CD4-positive, alpha-beta T cell (primary cell): Measurements from ENCODE around the gene WIZ. TPM values are rescaled to one million over a fixed set of nuclear protein-coding genes. Genes with fewer than 3 reads are reported as not detected.
A peak's percentile ranks its signal among the peaks of the same experiment; 100 is the strongest.

Experiments used
- ATAC-seq: fragments of 200-7000 bp; cut with Tn5 transposase; one replicate; pipeline ENCODE4 v1.10.0; 2022; ENCODE audit warnings: mild to moderate bottlenecking; ENCODE audit not compliant: poor library complexity
- CTCF ChIA-PET: fragments of 350-600 bp; sonication (Branson Sonifier 250); formaldehyde crosslinking; loops from one replicate; lab custom pipeline; 2021; ENCODE audit warnings: antibody characterized with exemption, inconsistent platforms; lab: Charles Lee
- POLR2A ChIA-PET: fragments of 350-600 bp; sonication (Branson Sonifier 250); formaldehyde crosslinking; loops from one replicate; lab custom pipeline; 2021; ENCODE audit warnings: antibody characterized with exemption, inconsistent platforms; lab: Charles Lee
- DNase-seq, 14 experiments: peaks; one replicate each; pipeline ENCODE4 v3.0.0-alpha.2; 2013 to 2020; ENCODE audit warnings: mixed read lengths in 2 of 14
- H3K27ac ChIP-seq, 2 donors: one replicate each; pipeline versions ENCODE4 v1.5.1 to v1.7.0; 2013; ENCODE audit warnings: low read length in 2 of 2, low read depth in 1 of 2, mild to moderate bottlenecking in 1 of 2
- H3K27me3 ChIP-seq, 2 experiments: 1 replicate in 1 of 2; 2 replicates in 1 of 2; pipeline versions ENCODE4 v1.6.1 to v1.7.0; 2013; ENCODE audit warnings: low read length in 2 of 2, control low read depth in 1 of 2, mild to moderate bottlenecking in 1 of 2, moderate library complexity in 1 of 2; ENCODE audit not compliant: insufficient read depth in 2 of 2, control insufficient read depth in 1 of 2
- H3K36me3 ChIP-seq: one replicate; pipeline ENCODE4 v1.6.1; 2013; ENCODE audit warnings: low read length, control low read depth; ENCODE audit not compliant: insufficient read depth
- H3K4me1 ChIP-seq: one replicate; pipeline ENCODE4 v1.6.1; 2013; ENCODE audit warnings: low read length, control low read depth; ENCODE audit not compliant: insufficient read depth
- H3K4me3 ChIP-seq: one replicate; pipeline ENCODE4 v1.5.1; 2013; ENCODE audit warnings: mild to moderate bottlenecking, low read length, moderate library complexity
- H3K9me3 ChIP-seq, 2 experiments: 1 replicate in 1 of 2; 2 replicates in 1 of 2; pipeline versions ENCODE4 v1.6.1 to v1.7.0; 2013; ENCODE audit warnings: low read length in 2 of 2, mild to moderate bottlenecking in 2 of 2, control low read depth in 1 of 2, moderate library complexity in 1 of 2; ENCODE audit not compliant: control insufficient read depth in 1 of 2, insufficient read depth in 1 of 2
- H3K27ac Mint-ChIP-seq: one replicate; pipeline ENCODE4 v1.8.0; 2020; ENCODE audit warnings: mixed read lengths
- H3K27me3 Mint-ChIP-seq: one replicate; pipeline ENCODE4 v1.8.0; 2021; ENCODE audit warnings: mixed read lengths
- H3K36me3 Mint-ChIP-seq: one replicate; pipeline ENCODE4 v1.8.0; 2021; ENCODE audit warnings: low read depth, mixed read lengths
- H3K4me1 Mint-ChIP-seq: one replicate; pipeline ENCODE4 v1.8.0; 2021; ENCODE audit warnings: low read depth, mixed read lengths
- H3K4me3 Mint-ChIP-seq: one replicate; pipeline ENCODE4 v1.8.0; 2020; ENCODE audit warnings: mild to moderate bottlenecking, mixed read lengths
- H3K9me3 Mint-ChIP-seq: one replicate; pipeline ENCODE4 v1.8.0; 2020; ENCODE audit warnings: mixed read lengths
- CTCF ChIP-seq: fragments of 200-600 bp; IDR thresholded peaks from one replicate; pipeline ENCODE4 v1.8.0; 2022; ENCODE audit warnings: antibody characterized with exemption, mild to moderate bottlenecking
- intact Hi-C, 2 experiments: fragments of 100-400 bp; cut with DNase I in 1 of 2; cut with micrococcal nuclease in 1 of 2; formaldehyde crosslinking; loops; one replicate each; pipeline versions ENCODE4 v1.15.1 to v1.9.0; 2023 to 2025; cut with DNase I, micrococcal nuclease
- total RNA-seq, 174 experiments: library from RNA in 2 of 174; stranded (reverse) in 2 of 174; gene quantifications; one replicate each; pipeline ENCODE4 v1.2.3 and lab custom pipeline; 2021 to 2026

Gene WIZ
- total RNA-seq, 2 experiments from 2014 or later: 12.9 to 14.3 TPM

- ChIA-PET CTCF (no interaction called here), POLR2A (no interaction called here)
- Mint-ChIP-seq H3K9me3 (no peaks in the 10 kb centered on the region), H3K27me3 (no peaks in the 10 kb centered on the region), H3K4me3 (no peak overlapping the region), H3K4me1 (no peaks in the 10 kb centered on the region), H3K27ac (no peak overlapping the region), H3K36me3 (no peaks in the 10 kb centered on the region)
- Histone ChIP-seq H3K36me3 (no peaks in the 10 kb centered on the region), H3K9me3 (no peaks in the 10 kb centered on the region), H3K27me3 (no peaks in the 10 kb centered on the region), H3K27ac (no peak overlapping the region), H3K4me1 (no peaks in the 10 kb centered on the region), H3K4me3 (no peak overlapping the region)
- no peak for ATAC-seq
- no peak for TF ChIP-seq CTCF
- peak in 1 of 14 experiments; percentile 13 for DNase-seq
- intact Hi-C loops: loop anchor here in 1 of 2 experiments (10.0 kb wide), 1 partner anchor 745 kb away; the partner anchor contains the start of gene FAM32A
These were observed 9.7 kb downstream of the WIZ start for GRCh38 chr19:15439821-15440641.

GRCh38 chr19:15439078-15439799, 10.5 kb downstream of the WIZ start:
- Histone ChIP-seq H3K27me3 (no peaks in the 10 kb centered on the region), H3K4me1 (no peaks in the 10 kb centered on the region), H3K27ac (no peak overlapping the region), H3K36me3 (no peaks in the 10 kb centered on the region), H3K4me3 (no peak overlapping the region), H3K9me3 (no peaks in the 10 kb centered on the region)
- CTCF ChIA-PET: no interaction called here
- H3K27me3 Mint-ChIP-seq: no peaks in the 10 kb centered on the region
- DNase-seq (no peak), ATAC-seq (no peak)
- no peaks in the 10 kb centered on the region for H3K9me3 Mint-ChIP-seq
- H3K27ac Mint-ChIP-seq: no peak overlapping the region
- H3K4me1 Mint-ChIP-seq: no peaks in the 10 kb centered on the region
- POLR2A ChIA-PET: no interaction called here
- H3K36me3 Mint-ChIP-seq: no peaks in the 10 kb centered on the region
- H3K4me3 Mint-ChIP-seq: no peak overlapping the region
- TF ChIP-seq CTCF: no peak
- intact Hi-C loops: no loop called here

GRCh38 chr19:15438577-15438976, 11.2 kb downstream of the WIZ start:
- intact Hi-C loops: no loop called here
- H3K27me3 Mint-ChIP-seq: no peaks in the 10 kb centered on the region
- no peak overlapping the region for H3K27ac ChIP-seq
- ATAC-seq (no peak), DNase-seq (no peak)
- no peaks in the 10 kb centered on the region for H3K9me3 ChIP-seq
- no peak overlapping the region for H3K4me3 ChIP-seq
- no peaks in the 10 kb centered on the region for H3K9me3 Mint-ChIP-seq
- TF ChIP-seq CTCF: no peak
- ChIA-PET CTCF (no interaction called here), POLR2A (no interaction called here)
- no peaks in the 10 kb centered on the region for H3K36me3 Mint-ChIP-seq
- no peak overlapping the region for H3K27ac Mint-ChIP-seq
- H3K4me3 Mint-ChIP-seq: no peak overlapping the region
- H3K27me3 ChIP-seq: no peaks in the 10 kb centered on the region
- no peaks in the 10 kb centered on the region for H3K36me3 ChIP-seq
- H3K4me1 Mint-ChIP-seq: peaks cover under 1% of the 10 kb centered on the region
- peaks cover 2% of the 10 kb centered on the region for H3K4me1 ChIP-seq
